ENCODE results near the gene TUBA8.
"Not testable (repeated sequence)": the region's sequence is repeated elsewhere in the genome, so short reads cannot be mapped to it uniquely, and the experiment has no call there.

Gene TUBA8

DNA sequence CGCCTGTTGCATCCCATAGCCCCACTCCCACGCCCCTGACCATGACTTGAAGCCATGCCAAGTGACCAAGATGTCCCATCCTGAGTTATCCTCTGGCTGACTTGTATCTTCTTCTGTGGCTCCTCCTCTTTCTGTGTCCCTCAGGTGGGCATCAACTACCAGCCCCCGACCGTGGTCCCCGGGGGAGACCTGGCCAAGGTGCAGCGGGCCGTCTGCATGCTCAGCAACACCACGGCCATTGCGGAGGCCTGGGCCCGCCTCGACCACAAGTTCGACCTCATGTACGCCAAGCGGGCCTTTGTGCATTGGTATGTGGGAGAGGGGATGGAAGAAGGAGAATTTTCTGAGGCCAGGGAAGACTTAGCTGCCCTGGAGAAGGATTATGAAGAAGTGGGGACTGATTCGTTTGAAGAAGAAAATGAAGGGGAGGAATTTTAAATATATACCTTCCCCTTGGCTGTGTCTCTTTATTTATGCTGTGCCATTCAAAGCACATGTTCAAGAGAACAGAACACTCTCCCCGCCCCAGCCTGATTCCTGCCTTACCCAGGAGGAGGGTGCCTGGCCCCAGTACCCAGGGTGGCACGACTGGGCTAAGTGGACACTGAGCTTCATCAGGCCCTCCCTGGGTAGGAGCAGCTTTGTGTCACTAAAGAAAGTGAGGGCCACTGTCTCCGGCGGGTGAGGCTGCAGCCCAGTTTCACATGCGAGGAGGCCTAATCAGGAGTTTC, 20.3 kb downstream of the TUBA8 start:
- no peak for DNase-seq

DNA sequence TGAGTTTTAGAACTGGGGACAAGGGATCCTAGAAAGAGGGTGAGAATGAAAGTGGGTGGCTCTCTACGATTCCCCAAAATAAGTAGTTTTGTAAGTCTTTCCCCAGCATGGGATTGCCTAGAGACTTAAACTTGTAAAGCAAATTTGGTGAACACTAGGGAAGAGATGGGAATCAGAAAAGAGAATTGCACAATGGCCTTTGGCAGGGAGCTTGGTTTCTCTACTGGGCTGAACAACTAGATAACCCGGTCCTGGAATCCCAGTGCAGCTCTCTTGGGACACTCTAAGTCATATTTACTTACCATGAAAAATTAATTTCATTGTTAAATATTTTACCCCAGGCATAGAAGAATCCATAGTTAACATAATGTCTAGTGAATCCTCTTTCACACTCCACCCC, 22.8 kb downstream of the TUBA8 start:
- no peak for DNase-seq

DNA sequence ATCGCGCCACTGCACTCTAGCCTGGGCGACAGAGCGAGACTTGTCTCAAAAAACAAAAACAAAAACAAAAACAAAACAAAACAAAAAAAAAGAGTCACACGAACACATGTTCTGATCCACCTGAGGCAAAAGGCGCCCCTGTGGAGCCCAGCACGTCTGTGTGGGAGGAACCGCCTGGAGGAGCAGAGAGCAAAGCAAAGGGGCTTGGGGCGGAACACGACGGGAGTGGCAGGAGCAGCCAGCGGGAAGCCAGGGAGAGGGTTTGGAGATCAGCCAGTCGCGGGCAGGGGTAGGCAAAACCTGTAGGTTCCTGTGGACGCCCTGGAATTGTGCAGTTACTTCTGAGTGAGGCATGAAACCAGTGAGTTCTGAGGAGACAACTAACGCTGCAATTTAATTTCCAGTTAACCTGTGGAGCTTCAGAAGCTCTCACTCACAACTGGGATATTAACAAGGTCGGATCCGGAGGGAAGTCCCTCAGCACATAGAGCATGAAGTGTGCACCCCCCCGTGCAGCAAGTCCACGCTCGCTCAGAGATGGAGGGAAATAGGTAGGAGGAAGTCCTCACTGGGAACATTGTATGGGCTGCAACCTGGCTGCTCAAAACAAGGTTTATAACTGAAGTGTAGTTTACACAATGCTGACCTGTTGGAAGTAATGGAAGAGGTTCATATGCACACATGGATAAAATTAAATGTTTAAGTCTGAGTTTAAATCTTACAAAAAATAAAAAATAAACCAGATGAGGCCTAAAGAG, 26.1 kb downstream of the TUBA8 start:
- no peak for DNase-seq

DNA sequence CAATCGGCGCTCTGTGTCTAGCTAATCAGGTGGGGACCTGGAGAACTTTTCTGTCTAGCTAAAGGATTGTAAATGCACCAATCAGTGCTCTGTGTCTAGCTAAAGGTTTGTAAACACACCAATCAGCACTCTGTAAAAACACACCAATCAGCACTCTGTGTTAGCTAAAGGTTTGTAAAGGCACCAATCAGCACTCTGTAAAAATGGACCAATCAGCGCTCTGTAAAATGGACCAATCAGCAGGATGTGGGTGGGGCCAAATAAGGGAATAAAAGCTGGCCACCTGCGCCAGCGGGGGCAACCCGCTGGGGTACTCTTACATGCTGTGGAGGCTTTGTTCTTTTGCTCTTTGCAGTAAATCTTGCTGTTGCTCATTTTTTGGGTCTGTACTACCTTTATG, 30.4 kb downstream of the TUBA8 start:
- not testable (repeated sequence) for DNase-seq

DNA sequence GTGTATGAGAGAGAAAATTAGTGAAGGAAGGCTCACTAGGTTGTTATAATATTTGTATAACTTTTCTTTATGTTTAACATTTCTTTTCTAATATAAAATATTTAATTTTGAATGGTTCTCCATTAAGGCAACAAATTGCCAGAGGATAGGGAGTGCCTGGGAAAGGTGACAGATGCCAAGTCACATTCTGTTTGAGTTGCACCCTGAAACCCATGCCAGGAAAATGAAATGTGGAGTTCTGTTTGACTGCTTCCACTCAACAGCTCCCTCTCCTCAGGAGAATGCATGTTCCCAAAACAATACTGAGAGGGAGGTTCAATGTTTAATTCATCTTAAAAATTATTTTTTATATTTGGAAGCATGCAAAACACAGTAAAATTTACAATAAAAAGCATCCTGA, 33.5 kb downstream of the TUBA8 start:
- no peak for DNase-seq

DNA sequence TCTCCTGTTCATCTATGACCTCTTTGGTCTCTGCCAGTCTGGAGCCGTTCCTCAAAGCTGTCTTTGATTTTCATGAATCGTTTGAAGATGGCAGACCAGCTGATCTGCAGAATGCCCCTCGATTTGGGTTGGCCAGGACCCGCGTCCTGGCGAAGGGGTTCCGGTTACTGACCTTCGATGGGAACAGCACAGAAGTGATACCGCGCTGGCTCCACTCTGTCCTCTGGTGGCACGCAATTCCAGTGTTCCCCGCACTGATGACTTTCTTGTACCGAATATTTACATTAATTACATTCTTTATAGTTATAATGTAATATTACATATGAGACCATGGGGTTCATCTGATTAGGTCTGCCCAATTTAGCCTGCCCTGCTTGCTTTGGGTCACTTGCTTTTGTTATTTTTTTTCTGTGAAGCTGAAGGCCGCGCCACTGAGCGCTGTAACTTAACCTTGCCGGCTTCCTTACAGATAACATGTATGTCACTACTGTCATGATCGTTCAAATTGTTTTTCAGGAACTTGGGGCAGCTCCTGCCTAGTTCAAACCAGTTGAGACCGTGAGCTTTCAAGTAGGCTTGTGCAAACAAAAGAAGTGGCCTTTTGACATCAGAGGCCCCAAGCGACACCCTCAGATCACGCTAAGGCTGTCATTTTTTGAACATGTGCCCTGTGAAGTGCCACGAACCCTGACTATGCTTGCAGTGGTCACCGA, 35.2 kb downstream of the TUBA8 start:
- no peak for DNase-seq

DNA sequence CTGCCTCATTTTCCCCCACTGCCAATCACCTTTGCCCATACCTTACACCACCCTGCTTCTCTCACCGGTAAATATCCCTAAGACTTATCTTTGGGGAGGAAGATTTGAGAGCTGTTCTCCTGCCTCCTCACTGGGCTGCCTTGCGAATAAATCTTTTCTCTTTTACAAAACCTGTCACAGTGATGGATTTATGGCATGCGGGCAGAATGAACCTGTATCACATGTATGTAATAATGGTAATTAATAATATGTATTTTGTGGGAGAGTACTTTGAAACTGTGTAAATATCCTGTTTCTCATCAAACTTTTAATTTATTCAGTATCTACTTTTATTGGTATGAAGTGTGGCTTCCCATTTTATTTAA, 35.8 kb downstream of the TUBA8 start:
- DNase-seq, result no peak

DNA sequence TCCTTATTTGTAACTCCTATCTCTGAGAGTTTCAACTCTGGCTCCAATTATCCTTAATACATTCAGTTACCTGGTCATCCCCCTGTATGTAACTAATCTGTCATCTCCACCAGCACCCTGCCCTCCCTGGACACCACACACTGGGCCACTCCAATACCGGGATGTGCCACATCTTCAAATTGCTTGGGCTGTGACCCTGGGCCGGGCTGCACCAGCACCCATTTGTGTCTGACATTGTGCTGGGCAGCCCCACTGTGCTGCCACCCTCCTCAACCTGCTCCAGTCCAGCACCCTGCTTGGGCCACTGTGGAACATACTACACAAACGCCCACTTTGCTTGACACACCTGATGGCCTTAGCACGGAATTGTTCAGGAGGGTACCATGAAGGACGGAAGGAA, 37.2 kb downstream of the TUBA8 start:
- no peak for DNase-seq

DNA sequence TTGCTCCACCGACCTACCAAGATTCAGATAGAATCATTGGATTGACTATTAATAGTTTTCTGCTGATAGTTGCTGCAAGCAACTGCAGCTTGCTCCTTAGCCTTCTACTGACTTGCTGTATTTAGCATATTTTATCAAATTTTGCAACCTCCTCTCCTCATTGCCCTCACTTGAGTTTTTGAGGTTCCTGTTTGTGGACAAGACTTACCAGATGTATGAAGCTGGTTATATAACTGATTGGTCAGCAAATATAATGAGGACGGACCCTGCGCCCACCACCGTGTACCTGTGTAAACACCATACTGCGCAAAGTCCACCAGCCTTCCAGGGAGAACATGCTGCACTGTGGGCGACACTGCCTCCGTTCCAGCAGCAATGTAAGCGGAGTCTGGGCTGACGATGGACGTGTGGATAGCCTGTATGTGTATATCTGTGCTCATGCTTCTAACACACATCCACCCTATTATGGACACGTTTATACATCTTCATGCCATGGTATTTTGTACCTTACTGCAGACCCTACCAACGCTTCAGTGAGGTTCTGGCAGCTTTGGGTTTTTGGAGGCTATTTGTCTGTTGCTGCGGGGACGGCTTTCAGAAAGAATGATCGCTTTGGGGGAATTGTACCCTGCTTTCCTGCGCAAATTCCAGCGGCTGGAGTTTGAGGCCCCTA, 37.8 kb downstream of the TUBA8 start:
- DNase-seq, result no peak

DNA sequence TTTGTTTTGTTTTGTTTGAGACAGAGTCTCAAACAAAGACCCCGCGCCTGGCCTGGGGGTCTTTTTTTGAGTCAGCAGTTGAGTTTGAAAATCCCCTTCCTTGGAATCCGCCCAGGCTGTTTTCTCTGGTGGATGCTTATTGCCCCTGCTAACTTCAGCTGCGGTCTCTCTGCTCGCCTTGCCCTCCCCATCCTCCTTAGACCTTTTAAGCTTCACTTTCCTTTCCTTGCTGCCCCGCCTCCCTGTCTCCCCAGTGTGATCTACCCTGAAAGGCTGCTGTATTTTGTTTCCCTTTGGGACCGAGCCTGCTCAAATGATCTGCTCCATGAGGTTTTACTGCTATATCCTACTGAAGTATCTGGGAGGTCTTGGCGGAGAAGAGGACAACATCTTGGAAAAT, 41.9 kb downstream of the TUBA8 start:
- no peak for DNase-seq

DNA sequence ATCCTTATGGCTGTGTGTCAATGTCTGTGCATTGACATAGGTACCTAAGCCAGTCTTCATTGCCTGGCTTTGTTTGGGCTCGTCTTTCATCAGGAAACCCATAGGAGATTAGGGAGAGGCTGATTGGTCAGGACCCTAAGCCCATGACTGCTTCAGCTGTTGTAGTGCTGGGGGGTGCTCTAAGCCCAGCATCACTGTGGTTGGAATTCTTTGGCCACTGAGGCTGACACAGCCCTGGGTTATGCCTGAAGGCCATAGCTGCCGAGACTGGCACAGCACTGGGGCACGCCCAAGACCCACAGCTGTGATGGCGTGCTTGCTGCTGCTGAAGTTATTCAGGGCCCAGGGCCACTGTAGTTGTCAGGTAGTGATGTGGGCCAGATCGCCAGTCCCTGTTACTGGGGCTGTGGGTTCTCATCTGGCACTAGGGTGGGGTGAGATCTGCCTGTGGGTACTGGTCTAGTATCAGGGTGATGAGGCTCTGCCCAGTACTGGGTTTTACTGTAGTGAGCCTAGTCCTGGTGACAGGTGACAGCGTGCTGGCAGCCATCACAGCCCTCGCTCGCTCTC, 44.3 kb downstream of the TUBA8 start:
- DNase-seq, result no peak

DNA sequence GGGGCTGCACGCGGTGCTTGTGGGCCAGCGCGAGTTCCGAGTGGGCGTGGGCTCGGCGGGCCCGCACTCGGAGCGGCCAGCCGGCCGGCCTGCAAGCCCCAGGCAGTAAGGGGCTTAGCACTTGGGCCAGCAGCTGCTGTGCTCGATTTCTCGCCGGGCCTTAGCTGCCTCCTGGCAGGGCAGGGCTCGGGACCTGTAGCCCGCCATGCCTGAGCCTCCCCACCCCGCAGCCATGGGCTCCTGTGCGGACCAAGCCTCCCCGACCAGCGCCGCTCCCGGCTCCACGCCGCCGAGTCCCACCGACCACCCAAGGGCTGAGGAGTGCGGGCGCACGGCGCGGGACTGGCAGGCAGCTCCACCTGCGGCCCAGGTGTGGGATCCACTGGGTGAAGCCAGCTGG, 44.9 kb downstream of the TUBA8 start:
- DNase-seq, result not testable (repeated sequence)

DNA sequence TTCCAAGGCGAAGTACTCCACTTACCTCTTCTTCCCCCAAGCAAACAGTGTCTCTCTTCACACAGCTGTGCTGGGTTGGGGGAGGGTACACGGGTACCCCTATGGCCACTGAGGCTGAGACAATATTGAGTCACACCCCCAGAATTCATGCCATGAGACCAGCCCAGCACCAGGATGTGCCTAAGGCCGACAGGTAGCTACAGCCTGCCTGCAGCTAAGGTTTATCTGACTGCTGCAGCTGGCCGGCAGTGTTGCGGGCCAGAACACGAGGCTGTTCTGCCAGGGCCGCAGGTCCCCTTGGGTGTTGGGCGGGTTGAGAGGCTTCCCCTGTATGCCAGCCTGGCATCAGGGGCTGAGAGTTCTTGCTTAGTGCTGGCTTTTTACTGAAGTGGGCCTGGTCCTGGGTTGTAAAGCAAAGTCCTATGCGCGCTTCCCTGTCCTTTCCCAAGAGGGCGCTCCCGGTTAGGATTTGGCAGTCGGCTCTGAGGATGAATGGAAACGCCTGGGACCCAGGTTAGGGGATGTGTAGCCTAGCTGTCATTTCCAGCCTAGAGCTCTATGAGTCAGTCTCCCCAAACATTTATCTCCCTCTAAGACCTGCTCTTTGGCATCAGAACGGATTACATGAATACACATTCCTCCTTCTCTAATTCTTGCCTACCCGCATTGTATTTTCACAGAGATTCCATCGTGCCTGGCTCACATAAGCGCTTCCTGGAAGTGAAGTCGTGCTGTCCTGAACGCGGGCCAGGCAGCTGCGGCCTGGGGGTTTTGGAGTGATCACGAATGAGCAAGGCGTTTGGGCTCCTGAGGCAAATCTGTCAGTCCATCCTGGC, 46.5 kb downstream of the TUBA8 start:
- DNase-seq, result peak; percentile 49

DNA sequence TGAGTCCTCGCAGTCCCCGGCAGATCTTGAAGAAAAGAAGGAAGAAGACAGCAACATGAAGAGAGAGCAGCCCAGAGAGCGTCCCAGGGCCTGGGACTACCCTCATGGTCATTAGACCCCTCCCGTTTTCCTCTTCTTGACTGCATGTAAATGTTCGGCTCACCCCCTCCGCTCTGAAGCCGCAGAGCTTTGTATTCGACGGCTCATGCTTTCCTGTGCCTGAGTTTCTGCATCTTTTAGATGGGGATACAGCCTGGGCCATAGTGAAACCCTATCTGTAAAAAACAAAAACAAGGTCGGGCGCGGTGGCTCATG, 47.1 kb downstream of the TUBA8 start:
- no peak for DNase-seq

DNA sequence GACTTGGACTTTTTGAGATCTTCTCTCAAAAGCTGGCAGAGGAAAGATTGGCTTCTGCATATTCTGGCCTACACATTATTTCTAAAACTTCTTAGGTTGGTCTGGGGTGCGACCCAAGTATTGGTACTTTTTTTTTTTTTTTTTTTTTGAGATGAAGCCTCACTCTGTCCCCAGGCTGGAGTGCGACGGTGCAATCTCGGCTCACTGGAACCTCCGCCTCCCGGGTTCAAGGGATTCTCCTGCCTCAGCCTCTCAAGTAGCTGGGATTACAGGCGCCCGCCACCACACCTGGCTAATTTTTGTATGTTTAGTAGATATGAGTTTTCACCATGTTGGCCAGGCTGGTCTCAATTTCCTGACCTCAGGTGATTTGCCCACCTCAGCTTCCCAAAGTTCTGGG, 50.0 kb downstream of the TUBA8 start:
- DNase-seq, result not testable (repeated sequence)

DNA sequence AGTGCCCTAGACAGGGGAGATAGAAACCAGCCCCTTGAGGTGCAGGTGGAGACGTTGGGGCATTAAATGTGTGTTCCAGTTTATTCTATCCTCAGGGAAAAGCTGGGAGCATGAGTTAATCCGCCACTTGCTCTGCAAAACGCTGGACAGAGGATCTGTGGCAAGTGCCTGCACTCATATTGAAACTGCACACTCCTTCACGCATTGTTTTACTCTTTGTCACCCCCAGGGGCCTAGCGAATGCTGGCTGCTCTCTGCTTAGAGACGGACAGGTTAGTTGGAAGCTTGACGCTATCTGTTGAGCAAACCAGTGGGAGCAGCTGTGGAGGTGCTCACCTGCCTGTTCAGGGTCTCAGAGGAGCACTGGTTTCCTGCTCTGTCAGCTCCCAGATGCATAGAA, 53.2 kb downstream of the TUBA8 start:
- DNase-seq, result not testable (repeated sequence)

DNA sequence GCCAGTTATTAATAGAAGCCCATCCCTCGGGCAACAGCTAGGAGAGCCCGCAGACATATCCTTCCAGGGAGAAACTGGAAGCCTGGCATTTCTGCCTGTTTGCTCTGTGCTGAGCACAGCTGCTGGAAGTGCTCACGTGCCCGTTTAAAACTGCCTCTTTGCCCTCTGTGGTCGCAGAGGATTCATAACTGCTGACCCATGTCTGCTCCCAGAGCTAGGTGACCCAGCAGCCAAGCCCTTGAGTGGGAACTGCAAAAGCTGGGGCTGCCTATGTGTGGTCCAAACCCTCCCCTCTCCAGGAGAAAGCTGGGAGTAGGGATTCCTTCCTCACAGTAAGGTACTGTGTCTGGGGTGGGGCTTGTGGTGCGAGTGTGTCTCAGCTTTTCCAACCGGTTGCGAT, 54.0 kb downstream of the TUBA8 start:
- DNase-seq, result not testable (repeated sequence)

DNA sequence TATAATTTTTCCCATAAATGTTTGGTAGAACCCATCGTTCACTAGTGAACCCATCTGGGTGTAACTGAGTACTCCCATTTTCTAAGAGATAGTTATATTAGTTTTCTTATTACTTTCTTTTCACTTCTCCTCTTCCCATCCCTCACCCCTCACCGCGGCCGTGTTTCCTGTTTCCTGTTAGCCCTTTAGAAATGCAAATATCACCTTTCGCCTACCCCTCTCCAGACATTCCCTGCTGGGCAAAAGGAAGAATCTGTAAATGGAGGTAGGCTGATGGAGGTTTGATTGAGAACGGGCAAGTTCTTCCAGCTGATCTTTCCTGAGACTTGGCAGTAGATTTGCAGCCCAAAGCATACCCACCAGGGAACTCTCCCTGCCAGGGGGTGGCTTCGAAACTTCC, 54.7 kb downstream of the TUBA8 start:
- DNase-seq, result not testable (repeated sequence)

DNA sequence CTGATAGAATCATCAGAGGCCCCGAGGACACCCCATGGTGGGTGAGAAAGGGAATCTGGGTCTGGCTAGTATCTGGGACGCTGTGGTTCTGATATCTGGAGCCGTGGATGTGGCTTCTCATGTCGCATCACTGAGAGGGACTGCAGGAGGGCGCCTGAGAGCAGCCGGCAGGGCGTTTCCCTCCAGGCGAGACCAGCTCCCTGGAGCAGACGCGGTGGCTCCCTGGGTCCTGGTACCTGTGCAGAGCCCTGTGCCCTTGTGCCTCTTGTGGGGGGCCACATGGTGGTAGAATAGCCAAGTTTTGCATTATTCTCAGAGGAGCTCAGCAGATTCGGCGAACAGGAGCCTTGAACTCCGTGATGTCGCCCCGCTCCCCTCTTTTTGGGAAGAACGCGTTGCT, 59.7 kb downstream of the TUBA8 start:
- not testable (repeated sequence) for DNase-seq

DNA sequence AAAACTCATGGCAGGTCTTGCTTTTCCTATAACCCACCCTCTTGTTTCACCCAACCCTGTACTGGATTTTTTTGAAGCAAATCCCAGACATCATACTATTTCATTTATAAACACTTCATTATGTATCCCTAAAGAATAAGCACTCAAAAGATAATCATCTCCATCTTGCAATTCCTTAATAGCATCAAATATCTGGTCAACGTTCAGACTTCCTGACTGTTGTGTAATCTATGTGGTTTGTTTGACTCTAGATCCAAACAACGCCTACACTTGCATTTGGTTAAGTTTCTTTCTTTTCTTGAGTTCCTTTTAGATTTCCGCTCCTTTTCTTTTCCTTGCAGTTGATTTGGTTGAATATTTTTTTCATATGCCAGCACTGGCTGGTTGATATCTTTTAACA, 61.6 kb downstream of the TUBA8 start:
- DNase-seq, result not testable (repeated sequence)

DNA sequence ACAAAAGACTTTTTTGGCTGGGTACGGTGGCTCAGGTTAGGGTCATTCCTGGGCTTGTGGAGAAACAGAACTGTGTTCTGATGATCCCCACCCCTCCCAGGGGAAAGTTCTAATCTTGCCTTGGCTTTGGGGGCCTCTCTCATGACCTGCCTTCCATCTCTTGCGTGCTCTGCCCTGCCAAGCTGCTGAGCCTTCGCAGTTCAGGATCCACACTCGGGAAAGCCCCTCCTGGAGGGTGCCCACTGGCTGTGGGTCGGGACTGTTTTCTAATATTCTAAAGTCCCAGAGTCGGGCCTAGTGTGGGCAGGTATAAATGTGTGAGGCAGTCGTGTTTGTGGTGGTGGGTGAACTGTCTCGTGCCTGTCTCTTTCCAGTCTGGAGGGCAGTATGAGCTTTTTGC, 62.2 kb downstream of the TUBA8 start:
- not testable (repeated sequence) for DNase-seq

DNA sequence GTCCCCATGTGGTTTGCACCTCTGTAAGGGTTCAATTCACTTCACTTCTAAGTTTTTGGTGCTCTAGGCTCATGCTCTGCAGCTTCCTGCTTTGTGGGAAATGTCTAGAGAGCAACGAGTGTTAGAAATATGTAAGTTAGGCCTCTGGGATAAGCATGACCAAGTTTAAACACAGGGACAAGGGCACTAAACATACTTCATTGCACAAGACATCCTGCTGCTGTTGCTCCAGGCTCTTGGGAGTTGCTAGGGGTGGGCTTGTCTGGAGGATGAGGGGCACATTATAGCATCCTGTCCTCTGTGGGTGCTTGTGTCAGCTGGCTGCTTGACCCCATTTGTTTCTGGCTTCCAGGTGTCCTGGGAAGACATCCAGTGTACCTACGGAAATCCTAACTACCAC, 62.8 kb downstream of the TUBA8 start:
- DNase-seq, result not testable (repeated sequence)
